HG03097 (cell line): ENCODE measurements around the gene CD47.

Experiments
- ATAC-seq: cut with Tn5 transposase; IDR thresholded peaks from one replicate; pipeline ENCODE4 v1.9.1; 2021; ENCODE audit not compliant: unreplicated experiment, low FRiP score

CD47 gene

GRCh38 chr3:108060331-108060730, 30.5 kb downstream of the CD47 start:
- no peak for ATAC-seq

GRCh38 chr3:108055931-108056330, 34.9 kb downstream of the CD47 start:
- ATAC-seq = no peak

DNA sequence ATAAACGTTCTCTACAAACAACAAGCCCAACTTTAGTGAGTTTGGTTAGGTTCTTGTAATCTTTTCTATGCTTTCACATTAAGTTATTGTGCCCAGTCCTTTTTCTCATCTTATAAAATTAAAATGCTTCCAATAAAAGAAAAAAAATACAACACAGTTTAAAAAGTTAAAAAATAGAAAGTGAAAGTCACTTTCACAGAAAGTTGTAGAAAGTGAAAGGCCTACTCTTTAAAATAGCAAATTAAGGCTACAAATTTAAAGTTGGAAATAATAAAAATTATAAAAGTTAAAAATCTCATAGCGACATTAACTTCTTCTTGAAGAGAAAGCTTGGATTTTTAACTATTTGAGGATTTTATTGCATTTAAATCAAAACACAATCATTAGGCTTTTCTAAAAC, 35.9 kb downstream of the CD47 start:
- ATAC-seq = no peak

DNA sequence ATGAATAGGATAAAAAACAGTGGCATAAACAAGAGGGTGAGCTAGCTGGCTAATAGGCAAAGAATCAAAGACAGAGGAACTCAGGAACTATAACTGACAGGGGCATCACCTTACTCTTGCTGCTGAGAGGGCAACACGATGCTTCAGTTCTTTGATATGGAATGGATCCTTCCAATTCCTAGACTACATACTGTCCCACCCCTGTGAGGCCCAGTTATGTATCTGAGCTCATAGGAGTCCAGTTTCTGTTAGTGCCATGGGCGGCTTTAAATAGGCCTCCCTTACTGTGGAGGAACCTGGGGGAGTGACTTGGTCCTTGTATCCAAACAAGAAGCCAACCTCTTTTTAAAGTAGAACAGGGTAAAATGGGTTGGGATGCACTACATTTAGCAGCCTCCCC, 37.3 kb downstream of the CD47 start:
- no peak for ATAC-seq

GRCh38 chr3:108053067-108053466, 37.8 kb downstream of the CD47 start:
- ATAC-seq = no peak

DNA sequence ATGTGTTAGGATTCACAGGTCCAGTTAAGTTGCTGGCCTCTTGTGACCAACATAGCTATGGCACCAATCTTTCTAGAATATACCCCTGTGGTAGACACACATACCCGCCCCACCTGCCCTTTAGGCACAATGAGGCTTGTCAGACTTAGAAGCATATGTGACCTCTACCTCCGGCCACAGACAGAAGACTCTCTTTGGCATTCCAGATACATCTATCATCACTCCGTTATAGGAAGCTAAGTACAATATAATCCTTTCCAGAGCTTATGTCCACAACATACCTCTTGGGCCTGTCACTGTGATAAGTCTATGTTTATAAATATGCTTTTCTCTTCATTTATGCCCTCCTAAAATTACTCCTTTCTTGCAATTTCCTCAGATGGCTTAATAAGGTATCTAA, 39.8 kb downstream of the CD47 start:
- ATAC-seq = no peak

GRCh38 chr3:108047987-108048386, 42.8 kb downstream of the CD47 start:
- ATAC-seq = no peak

DNA sequence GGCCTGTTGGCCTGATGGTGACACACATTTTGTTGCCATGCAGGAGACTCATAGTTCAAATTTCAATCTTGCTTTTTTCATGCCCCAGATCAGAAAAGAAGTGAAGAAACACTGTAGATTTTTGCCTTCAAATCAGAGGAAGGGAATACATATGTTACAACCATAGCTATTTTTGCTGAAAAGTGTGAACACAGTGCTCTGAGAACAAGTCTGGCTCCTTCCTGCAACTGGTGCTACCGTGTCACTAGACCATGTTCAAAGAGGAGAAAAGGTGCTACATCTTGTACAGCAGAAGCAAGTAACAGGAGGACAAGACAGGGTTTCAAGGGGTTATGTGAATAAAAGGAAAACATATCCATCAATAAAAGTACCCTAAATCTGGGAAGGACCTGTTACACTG, 44.6 kb downstream of the CD47 start:
- ATAC-seq = no peak

DNA sequence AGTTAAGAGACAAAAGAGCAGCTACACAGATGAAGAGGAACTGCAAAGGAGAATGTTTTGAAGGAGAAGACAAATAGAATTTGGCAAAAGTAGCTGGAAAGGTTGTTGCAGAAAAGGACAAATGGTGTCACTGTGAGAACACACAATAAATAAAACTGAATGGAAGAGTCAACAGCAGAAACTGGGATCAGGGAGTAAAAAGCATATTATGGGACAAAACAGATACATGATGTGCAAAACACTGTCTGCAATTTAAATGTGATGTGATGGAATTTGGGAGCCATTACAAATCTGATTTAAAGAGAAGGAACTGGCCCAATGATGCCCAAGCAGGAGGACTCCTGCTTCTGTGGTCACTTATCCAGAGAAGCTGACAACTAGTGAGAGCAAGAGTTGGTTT, 46.1 kb downstream of the CD47 start:
- no peak for ATAC-seq

GRCh38 chr3:108042300-108042699, 48.5 kb downstream of the CD47 start:
- ATAC-seq = no peak

DNA sequence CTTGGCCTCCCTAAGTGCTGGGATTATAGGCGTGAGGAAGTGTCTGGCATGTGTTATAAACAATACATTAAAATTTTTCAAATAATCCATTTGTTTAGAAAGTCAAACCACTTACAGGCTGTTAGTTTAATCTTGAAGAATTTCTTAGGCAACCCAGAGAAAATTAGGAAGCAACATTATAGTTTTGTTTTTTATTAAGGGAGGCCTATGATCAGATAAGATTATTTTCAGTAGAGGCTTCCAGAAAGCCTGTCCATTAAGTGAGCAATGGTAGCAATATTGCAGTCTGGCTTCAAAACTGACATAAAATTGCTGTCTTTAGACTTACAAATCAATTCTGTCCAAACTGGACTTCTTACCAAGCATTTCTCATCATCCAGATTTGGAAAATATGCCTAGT, 49.6 kb downstream of the CD47 start:
- ATAC-seq = no peak

DNA sequence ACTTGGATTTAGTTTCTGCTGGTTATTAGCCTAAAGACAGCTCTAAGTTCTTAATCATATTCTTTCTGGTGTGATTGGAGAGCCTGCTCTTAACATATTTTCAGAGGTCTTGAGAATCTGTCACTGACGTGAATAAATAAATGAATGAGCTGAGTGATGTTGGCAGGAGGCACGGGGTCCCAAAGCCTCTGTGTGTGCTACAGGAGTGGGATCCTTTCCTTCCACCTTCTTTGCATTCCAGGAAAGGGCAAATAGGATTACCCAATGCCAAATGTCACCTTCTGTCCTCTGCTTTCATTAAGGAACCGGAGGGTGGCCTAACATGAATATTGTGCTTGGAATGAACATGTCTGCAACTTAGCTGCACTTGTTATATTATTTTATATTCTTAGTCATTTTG, 53.1 kb downstream of the CD47 start:
- no peak for ATAC-seq

DNA sequence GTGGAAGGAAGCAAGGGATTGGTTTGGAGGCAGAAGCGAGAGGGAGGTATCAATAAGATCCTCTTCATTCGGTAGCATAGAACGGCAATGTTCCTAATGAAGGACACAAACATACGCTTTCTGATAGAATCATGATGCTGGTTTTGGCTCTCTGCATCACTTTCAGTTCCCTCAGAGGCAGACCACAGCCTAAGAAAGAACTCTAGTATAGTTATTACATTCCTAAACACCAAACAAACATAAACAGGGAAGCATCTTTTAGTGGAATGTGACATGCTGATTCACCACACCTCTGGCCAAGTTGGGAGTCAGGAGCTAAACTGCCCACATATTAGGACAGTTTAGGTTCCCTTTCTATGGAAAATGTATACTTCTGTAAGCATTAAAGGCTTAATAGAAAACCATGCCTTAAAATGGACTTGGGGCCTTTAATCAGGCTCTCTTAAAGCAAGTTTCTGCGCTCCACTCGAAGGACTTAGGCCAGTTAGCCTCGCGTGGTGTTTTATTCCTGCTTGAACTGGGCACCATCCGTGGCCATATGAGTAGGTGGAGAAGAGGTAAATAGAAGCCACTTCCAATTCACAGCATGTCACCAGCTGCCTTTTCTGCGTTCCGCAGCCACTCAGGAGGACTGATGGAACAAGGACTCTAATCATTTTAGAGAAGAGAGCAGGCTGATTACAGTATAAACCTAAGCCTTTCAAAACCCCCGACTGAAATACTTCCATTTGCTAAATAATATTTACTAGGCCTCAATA, 53.7 kb downstream of the CD47 start:
- ATAC-seq = no peak

- ATAC-seq = no peak
These were observed 54.4 kb downstream of the CD47 start for GRCh38 chr3:108036401-108036800.

DNA sequence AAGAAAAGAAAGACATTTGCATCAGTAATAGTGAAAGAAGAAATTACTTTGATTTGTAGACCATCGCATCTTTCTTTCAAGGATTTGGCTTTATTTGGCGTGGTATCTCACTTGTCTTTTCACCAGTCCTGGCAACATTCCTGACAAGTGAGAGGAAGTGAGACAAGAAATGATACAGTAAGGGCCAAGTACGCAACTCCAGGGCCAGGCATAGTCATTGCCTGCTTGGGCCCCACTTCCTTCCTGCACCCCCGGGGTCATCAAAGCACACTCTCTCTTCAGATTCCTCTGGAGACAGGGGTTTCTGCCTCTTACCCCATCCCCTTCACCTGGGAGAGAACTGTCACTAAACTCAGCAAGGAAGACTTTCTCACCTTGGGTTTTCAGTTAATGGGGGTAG, 55.1 kb downstream of the CD47 start:
- no peak for ATAC-seq

DNA sequence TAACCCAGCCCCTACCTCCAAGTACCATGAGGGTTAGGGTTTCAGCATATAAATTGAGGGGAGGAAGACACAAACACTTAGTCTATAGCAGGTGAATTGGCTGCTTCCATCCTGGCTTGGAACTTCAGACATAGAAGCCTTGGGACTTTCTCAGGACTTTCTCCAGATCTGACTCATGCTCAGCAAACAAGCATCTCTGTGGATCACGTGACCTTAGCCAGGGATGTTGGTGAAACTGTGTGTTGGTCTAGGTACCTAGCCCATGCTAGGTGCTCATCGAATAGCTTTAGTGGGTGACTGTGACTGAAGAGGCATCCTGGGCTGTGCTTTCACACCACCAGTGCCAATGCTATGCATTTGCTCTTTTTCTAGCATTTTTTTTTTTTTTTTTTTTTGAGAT, 58.9 kb downstream of the CD47 start:
- ATAC-seq = no peak

DNA sequence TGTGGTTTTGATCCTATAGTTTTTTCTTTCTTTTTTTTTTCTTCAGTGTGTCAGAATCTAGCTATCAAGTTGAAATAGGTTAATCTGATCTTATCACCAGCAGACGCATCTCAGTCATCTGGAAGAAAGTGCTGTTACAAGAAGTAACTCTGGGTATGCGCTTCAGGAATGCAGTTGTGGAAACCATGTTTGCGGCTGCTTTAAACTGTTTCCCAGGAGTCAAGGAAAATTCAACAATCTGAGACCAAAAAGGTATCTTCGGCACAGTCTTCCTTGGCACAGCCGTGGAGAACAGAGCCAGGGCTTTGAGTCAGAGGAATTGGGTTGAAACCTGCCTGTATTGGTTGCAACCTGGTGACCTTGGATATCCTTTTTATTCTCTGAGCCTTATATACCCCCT, 59.9 kb downstream of the CD47 start:
- ATAC-seq = no peak

DNA sequence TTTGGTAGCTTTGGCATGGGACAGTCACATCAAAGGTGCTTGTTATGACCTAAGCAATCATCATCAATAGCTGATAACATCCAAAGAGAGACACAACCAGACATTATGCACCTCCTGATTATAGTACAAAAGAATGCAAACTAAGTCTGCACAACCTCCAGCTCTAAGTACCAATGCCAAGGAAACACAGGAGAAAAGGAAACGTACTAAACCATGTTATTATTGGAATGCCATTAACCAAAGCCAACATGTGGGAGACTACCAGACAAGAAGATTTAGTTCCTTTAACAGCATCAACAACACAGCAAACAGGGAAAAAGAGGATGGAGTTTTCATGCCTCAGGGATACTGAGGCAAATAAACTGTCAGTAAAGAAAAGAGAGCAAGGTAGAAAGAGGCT, 61.4 kb downstream of the CD47 start:
- no peak for ATAC-seq

- ATAC-seq = no peak
These were observed 61.9 kb downstream of the CD47 start for GRCh38 chr3:108028896-108029295.

DNA sequence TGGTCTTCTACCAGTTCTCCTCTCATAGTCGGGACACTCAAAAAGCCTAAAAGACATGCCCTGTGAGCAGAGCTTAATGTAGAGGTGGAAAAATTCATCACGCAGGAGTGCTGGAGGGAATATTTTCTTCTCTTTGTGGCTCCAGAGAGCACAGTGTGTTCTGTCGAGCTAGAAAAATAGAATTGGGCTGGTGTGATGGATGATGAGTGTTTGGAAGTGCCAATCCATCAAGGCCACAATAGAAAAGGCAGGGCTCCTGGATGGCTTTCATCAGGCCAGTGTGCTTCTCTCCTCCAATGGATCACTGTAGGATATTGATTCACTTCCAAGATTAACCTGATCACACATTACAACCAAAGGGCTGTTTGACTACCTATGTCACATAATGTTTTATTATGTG, 65.7 kb downstream of the CD47 start:
- ATAC-seq = no peak

GRCh38 chr3:108024146-108024850, 66.5 kb downstream of the CD47 start:
- no peak for ATAC-seq
